AG08395 (cell line): ENCODE results near the gene GIT2.
"Not testable (repeated sequence)": the region's sequence is repeated elsewhere in the genome, so short reads cannot be mapped to it uniquely, and the experiment has no call there.

Experiments used
- DNase-seq: peaks from one replicate; pipeline ENCODE4 v3.0.0; 2012; ENCODE audit warnings: mixed read lengths, low spot score

GIT2 gene

GRCh38 chr12:109891731-109892130 is 104.4 kb downstream of the GIT2 start:
- DNase-seq = not testable (repeated sequence)

GRCh38 chr12:109890620-109891170 is 105.5 kb downstream of the GIT2 start:
- DNase-seq = no peak

DNA sequence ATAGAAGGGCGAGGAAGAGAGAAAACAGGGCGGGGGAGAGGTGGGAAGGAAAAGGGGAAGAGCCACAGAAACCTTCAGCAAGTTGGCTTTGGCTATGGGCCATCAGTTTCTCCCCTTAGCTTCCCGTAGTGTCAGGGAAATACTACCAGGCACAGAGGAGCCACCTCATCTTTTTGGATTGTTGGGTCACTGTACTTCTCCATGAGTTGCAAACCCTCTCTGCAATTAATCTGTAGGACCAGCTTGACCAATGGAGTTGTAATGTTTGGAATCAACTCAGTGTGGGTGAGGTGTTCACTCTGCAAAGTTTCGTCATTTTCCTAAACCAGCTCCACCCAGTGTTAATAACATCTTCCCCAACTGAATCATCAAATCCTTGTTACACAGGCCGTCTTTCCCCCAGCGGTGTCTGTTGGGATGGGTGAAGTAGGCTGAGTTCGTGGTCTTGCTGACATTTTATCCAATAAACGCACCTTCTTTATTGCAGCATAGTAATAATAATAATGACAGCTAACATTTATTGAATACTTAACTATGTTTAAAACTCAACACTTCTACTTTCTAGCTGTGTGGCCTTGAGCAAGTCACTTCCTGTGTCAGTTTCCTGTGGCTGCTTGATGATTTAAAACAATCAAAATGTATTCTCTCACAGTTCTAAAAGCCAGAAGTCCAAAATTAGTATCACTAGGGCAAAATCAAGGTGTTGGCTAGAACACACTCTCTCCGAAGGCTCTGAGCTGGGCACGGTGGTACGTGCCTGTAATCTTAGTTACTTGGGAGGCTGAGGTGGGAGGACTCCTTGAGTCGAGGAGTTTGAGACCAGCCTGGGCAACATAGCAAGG is 107.8 kb downstream of the GIT2 start:
- peak; percentile 91 for DNase-seq

- no peak for DNase-seq
Observed at GRCh38 chr12:109885616-109886015, 110.6 kb downstream of the GIT2 start.

DNA sequence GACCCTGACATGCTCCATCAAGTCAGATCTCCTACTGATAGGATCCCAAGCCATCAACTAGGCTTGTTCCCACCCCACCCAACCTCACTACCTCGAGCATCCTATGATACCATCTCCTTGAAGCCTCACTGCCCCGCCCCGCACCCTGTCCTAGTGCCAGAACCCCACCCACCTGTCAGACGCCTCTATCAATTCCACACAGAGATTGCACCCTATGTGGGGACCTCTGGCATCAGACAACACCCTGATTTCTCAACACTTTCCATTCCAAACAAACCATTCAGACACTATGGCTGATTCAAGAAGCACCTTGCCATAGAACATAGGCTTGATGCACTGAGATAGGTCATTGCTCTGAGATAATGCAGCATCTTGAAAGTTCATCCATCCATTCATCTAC is 112.7 kb downstream of the GIT2 start:
- DNase-seq = no peak

GRCh38 chr12:109881752-109882151 is 114.4 kb downstream of the GIT2 start:
- no peak for DNase-seq

- no peak for DNase-seq
Observed at GRCh38 chr12:109880938-109881337, 115.2 kb downstream of the GIT2 start.

GRCh38 chr12:109880043-109880931 is 115.9 kb downstream of the GIT2 start, which contains the start of gene GLTP:
GLTP (minus strand) TSS chr12:109880541; CDS start chr12:109880374, 167 bp downstream.
- DNase-seq = peak; percentile 96
